ENCODE results near the gene FIGNL2. TPM values are rescaled to one million over a fixed set of nuclear protein-coding genes. Genes with fewer than 3 reads are reported as not detected.

Gene FIGNL2
- total and polyA plus RNA-seq, 2 donors (not counting 1 experiment from before 2014, with no cell fraction given), result 0.07 to 0.17 TPM

GRCh38 chr12:51888316-51889215, 40.0 kb upstream of the FIGNL2 start:
- no peaks in the 10 kb centered on the region for H3K27me3 ChIP-seq (ENCODE audit: control insufficient read depth, insufficient read depth, low read length)
- no peak for DNase-seq (ENCODE audit: low read depth in 2 of 2)
- TF ChIP-seq CTCF (conservative IDR thresholded peaks at IDR 0.05 in 1 of 2, IDR thresholded peaks at IDR 0.05 in 1 of 2; ENCODE audit: low read depth in 1 of 2, low read length in 2 of 2), result no peak
- no peak for TF ChIP-seq EZH2 (IDR thresholded peaks at IDR 0.05; ENCODE audit: low read length, missing control alignments)
- H3K9ac ChIP-seq (ENCODE audit: insufficient read depth, low read length), result no peak overlapping the region
- no peak overlapping the region for H3K4me2 ChIP-seq (ENCODE audit: extremely low read depth, insufficient read depth, low read length)
- no peaks in the 10 kb centered on the region for H4K20me1 ChIP-seq (ENCODE audit: control insufficient read depth, extremely low read depth, insufficient read depth, low read length)
- no peaks in the 10 kb centered on the region for H3K36me3 ChIP-seq (ENCODE audit: control insufficient read depth, insufficient read depth, low read length)
- no peaks in the 10 kb centered on the region for H3K79me2 ChIP-seq (ENCODE audit: control insufficient read depth, insufficient read depth, low read length)
- no peaks in the 10 kb centered on the region for H3K9me3 ChIP-seq (ENCODE audit: control insufficient read depth, insufficient read depth, low read depth, low read length)
- no peak overlapping the region for H2AFZ ChIP-seq (ENCODE audit: low read length)
- no peak overlapping the region for H3K27ac ChIP-seq (ENCODE audit: insufficient read depth, low read length)
- H3K4me1 ChIP-seq (ENCODE audit: control insufficient read depth, extremely low read depth, insufficient read depth, low read length), result peaks cover 4% of the 10 kb centered on the region
- H3K4me3 ChIP-seq (replicated peaks in 1 of 4; ENCODE audit: control extremely low read depth in 1 of 4, insufficient read depth in 1 of 4, low read depth in 3 of 4, low read length in 4 of 4), result no peak overlapping the region

- H3K27me3 ChIP-seq (ENCODE audit: control insufficient read depth, insufficient read depth, low read length), result no peaks in the 10 kb centered on the region
- peak in 1 of 2 donors; percentile 28 for DNase-seq (ENCODE audit: low read depth in 2 of 2)
- H3K4me3 ChIP-seq (replicated peaks in 1 of 4; ENCODE audit: control extremely low read depth in 1 of 4, insufficient read depth in 1 of 4, low read depth in 3 of 4, low read length in 4 of 4), result no peak within 1 kb of the TSS
- H3K36me3 ChIP-seq (ENCODE audit: control insufficient read depth, insufficient read depth, low read length), result no peaks in the 10 kb centered on the region
- no peaks in the 10 kb centered on the region for H3K79me2 ChIP-seq (ENCODE audit: control insufficient read depth, insufficient read depth, low read length)
- no peaks in the 10 kb centered on the region for H3K9me3 ChIP-seq (ENCODE audit: control insufficient read depth, insufficient read depth, low read depth, low read length)
- no peaks in the 10 kb centered on the region for H4K20me1 ChIP-seq (ENCODE audit: control insufficient read depth, extremely low read depth, insufficient read depth, low read length)
- H3K4me1 ChIP-seq (ENCODE audit: control insufficient read depth, extremely low read depth, insufficient read depth, low read length), result peaks cover 4% of the 10 kb centered on the region
- H3K4me2 ChIP-seq (ENCODE audit: extremely low read depth, insufficient read depth, low read length), result no peak within 1 kb of the TSS
- peak within 1 kb of the TSS; percentile 20 for H2AFZ ChIP-seq (ENCODE audit: low read length)
- H3K27ac ChIP-seq (ENCODE audit: insufficient read depth, low read length), result no peak within 1 kb of the TSS
- no peak for TF ChIP-seq CTCF (conservative IDR thresholded peaks at IDR 0.05 in 1 of 2, IDR thresholded peaks at IDR 0.05 in 1 of 2; ENCODE audit: low read depth in 1 of 2, low read length in 2 of 2)
- TF ChIP-seq EZH2 (IDR thresholded peaks at IDR 0.05; ENCODE audit: low read length, missing control alignments), result no peak
- H3K9ac ChIP-seq (ENCODE audit: insufficient read depth, low read length), result no peak within 1 kb of the TSS
Measured at GRCh38 chr12:51887476-51888315, 39.2 kb upstream of the FIGNL2 start, which contains the start of gene ANKRD33. TSS of gene ANKRD33 (plus strand) at chr12:51888103. CDS start at chr12:51888187, 84 bp downstream.
